Astrocyte (in vitro differentiated cells and primary cell): ENCODE results near the gene MBNL1. TPM values are rescaled to one million over a fixed set of nuclear protein-coding genes. Genes with fewer than 3 reads are reported as not detected.
A peak's percentile ranks its signal among the peaks of the same experiment; 100 is the strongest.

Experiments
- DNase-seq: peaks from one replicate; pipeline ENCODE4 v3.0.0-alpha.2; 2010; ENCODE audit warnings: low read depth
- FAIRE-seq: peaks from 2 replicates; lab custom pipeline; 2011; peaks lifted over from hg19 to GRCh38; lab: Jason Lieb, UNC
- H2AFZ ChIP-seq: 2 replicates; pipeline ENCODE4 v1.6.0; 2012; ENCODE audit warnings: low read depth, low read length, inconsistent platforms
- H3K27ac ChIP-seq: 2 replicates; pipeline ENCODE4 v1.5.1; 2011; ENCODE audit warnings: low read depth, low read length, inconsistent platforms
- H3K27me3 ChIP-seq: 2 replicates; pipeline ENCODE4 v1.6.0; 2011; ENCODE audit warnings: low read length, inconsistent platforms; ENCODE audit not compliant: insufficient read depth
- H3K36me3 ChIP-seq: 2 replicates; pipeline ENCODE4 v1.5.1; 2011; ENCODE audit warnings: low read length, inconsistent platforms; ENCODE audit not compliant: insufficient read depth
- H3K4me1 ChIP-seq: 2 replicates; pipeline ENCODE4 v1.5.1; 2011; ENCODE audit warnings: low read length, inconsistent platforms; ENCODE audit not compliant: insufficient read depth
- H3K4me2 ChIP-seq: 2 replicates; pipeline ENCODE4 v1.6.0; 2012; ENCODE audit warnings: low read length, inconsistent platforms
- H3K4me3 ChIP-seq: 2 replicates; pipeline ENCODE4 v1.5.1; 2011; ENCODE audit warnings: low read depth, mild to moderate bottlenecking, low read length, inconsistent platforms; ENCODE audit not compliant: insufficient read depth
- H3K79me2 ChIP-seq: 2 replicates; pipeline ENCODE4 v1.6.0; 2012; ENCODE audit warnings: mild to moderate bottlenecking, low read length, inconsistent platforms; ENCODE audit not compliant: insufficient read depth
- H3K9ac ChIP-seq: 2 replicates; pipeline ENCODE4 v1.6.0; 2012; ENCODE audit warnings: mild to moderate bottlenecking, low read length, inconsistent platforms
- H3K9me3 ChIP-seq: 2 replicates; pipeline ENCODE4 v1.5.1; 2012; ENCODE audit warnings: low read depth, mild to moderate bottlenecking, low read length, inconsistent platforms; ENCODE audit not compliant: insufficient read depth
- H4K20me1 ChIP-seq: 2 replicates; pipeline ENCODE4 v1.6.0; 2012; ENCODE audit warnings: low read length, inconsistent platforms; ENCODE audit not compliant: insufficient read depth
- H3K27ac Mint-ChIP-seq: one replicate; pipeline ENCODE4 v1.8.0; 2021; ENCODE audit warnings: mild to moderate bottlenecking, mixed read lengths; ENCODE audit not compliant: unreplicated experiment
- H3K27me3 Mint-ChIP-seq: one replicate; pipeline ENCODE4 v1.8.0; 2021; ENCODE audit warnings: low read depth, mixed read lengths; ENCODE audit not compliant: unreplicated experiment
- H3K36me3 Mint-ChIP-seq: one replicate; pipeline ENCODE4 v1.8.0; 2021; ENCODE audit warnings: low read depth, mixed read lengths; ENCODE audit not compliant: unreplicated experiment
- H3K4me1 Mint-ChIP-seq: one replicate; pipeline ENCODE4 v1.8.0; 2021; ENCODE audit warnings: low read depth, mixed read lengths; ENCODE audit not compliant: unreplicated experiment
- H3K4me3 Mint-ChIP-seq: one replicate; pipeline ENCODE4 v1.8.0; 2021; ENCODE audit warnings: mild to moderate bottlenecking, moderate library complexity, mixed read lengths; ENCODE audit not compliant: unreplicated experiment
- H3K9me3 Mint-ChIP-seq: one replicate; pipeline ENCODE4 v1.8.0; 2021; ENCODE audit warnings: mild to moderate bottlenecking, mixed read lengths; ENCODE audit not compliant: unreplicated experiment
- EZH2 ChIP-seq: IDR thresholded peaks from 2 replicates; pipeline ENCODE4 v1.6.1; 2012; ENCODE audit warnings: mild to moderate bottlenecking, low read length, inconsistent platforms; ENCODE audit not compliant: insufficient read depth
- total RNA-seq: library from RNA; stranded (reverse); gene quantifications from 2 replicates; pipeline ENCODE4 v1.2.1, GENCODE V29; 2021
- TF ChIP-seq, protein P1 (sequence below): IDR thresholded peaks from 2 replicates; pipeline ENCODE4 v1.5.1; 2011; ENCODE audit warnings: low read depth, mild to moderate bottlenecking, inconsistent platforms, low read length, moderate library complexity; ENCODE audit not compliant: insufficient read depth

The MBNL1 gene
- total RNA-seq, 1 donor from 2014 or later = 93.1 TPM

DNA sequence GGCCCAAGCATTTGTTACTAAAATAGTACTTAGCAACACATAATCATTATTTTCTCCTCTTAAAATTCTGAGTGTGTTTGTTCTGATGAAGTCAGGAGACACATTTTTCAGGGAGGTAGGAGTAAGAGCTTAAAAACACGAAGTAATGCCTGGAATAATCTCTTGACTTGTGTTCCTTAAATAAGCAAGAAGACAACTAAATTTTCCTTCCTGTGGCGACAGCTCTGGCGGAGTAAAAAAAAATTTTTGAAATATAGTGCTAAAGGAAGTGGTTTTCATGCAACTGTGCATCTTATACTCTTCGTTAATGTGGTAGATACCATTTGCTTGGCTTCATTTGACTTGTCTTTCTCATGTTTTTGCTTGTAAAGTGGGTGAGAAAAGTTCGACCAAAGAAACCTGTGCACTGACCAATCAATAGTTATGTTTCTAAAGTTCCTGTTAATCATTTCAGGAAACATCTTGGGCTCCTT is 11.1 kb upstream of the MBNL1 start:
- no peaks in the 10 kb centered on the region for H4K20me1 ChIP-seq
- DNase-seq (no peak), FAIRE-seq (no peak)
- H3K4me1 Mint-ChIP-seq = peaks cover 22% of the 10 kb centered on the region
- H3K9me3 Mint-ChIP-seq = no peaks in the 10 kb centered on the region
- peak overlapping the region; percentile 51 for H3K27ac ChIP-seq
- no peaks in the 10 kb centered on the region for H3K27me3 ChIP-seq
- peaks cover 29% of the 10 kb centered on the region for H3K4me1 ChIP-seq
- no peaks in the 10 kb centered on the region for H3K9me3 ChIP-seq
- no peaks in the 10 kb centered on the region for H3K36me3 Mint-ChIP-seq
- H3K9ac ChIP-seq = peak overlapping the region; percentile 21
- no peaks in the 10 kb centered on the region for H3K36me3 ChIP-seq
- no peaks in the 10 kb centered on the region for H3K27me3 Mint-ChIP-seq
- no peak overlapping the region for H2AFZ ChIP-seq
- no peak overlapping the region for H3K4me3 Mint-ChIP-seq
- peak overlapping the region; percentile 18 for H3K4me2 ChIP-seq
- no peaks in the 10 kb centered on the region for H3K79me2 ChIP-seq
- no peak overlapping the region for H3K27ac Mint-ChIP-seq
- H3K4me3 ChIP-seq = no peak overlapping the region
- no peak for TF ChIP-seq EZH2
- TF ChIP-seq, protein P1, sequence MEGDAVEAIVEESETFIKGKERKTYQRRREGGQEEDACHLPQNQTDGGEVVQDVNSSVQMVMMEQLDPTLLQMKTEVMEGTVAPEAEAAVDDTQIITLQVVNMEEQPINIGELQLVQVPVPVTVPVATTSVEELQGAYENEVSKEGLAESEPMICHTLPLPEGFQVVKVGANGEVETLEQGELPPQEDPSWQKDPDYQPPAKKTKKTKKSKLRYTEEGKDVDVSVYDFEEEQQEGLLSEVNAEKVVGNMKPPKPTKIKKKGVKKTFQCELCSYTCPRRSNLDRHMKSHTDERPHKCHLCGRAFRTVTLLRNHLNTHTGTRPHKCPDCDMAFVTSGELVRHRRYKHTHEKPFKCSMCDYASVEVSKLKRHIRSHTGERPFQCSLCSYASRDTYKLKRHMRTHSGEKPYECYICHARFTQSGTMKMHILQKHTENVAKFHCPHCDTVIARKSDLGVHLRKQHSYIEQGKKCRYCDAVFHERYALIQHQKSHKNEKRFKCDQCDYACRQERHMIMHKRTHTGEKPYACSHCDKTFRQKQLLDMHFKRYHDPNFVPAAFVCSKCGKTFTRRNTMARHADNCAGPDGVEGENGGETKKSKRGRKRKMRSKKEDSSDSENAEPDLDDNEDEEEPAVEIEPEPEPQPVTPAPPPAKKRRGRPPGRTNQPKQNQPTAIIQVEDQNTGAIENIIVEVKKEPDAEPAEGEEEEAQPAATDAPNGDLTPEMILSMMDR = no peak

DNA sequence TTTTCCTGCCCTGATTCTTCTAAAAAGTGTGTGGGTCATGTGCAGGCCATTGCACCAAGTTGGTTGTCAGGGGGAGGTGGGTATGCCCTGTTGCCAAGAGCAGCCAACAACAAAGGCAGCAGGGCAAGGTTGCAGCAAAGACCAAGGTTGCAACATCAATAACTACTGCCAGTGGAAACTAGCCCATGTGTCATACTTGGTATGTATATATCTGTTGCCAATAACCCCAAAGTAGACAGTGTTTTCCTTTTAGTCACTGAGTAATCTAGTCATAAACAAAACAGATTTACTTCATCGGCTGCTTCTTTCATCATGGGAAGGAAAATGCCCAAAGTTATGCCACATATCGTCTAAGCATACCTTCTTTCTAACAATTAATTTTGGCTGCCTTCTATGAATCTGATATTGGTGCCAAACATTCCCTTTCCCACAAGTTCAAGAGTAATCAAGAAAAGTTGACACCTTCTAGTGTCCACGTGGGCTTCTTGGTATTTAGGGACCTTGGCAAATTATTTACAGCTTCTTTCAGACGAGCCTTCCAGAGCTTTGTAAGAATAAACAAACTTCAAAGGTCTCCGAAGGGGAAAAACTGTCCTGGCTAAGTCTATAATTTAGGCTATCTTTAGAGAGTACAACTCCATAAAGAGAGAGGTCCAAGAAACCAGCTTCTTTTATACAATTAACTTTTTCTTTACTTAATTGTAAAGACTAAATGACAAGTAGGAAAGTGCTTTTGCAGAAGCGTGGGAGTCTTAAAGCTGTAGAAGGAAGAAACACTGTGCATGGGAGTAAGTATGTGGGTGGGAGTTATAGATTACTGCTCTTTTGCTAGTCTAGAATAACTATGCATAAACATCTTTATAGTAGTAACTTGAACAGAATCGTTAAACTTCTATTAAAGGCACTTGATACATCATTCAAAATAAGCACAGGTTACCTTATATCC is 10.0 kb upstream of the MBNL1 start:
- Mint-ChIP-seq H3K36me3 (no peaks in the 10 kb centered on the region), H3K9me3 (no peaks in the 10 kb centered on the region), H3K27ac (peak overlapping the region; percentile 86), H3K27me3 (no peaks in the 10 kb centered on the region), H3K4me3 (no peak overlapping the region), H3K4me1 (peaks cover 22% of the 10 kb centered on the region)
- Histone ChIP-seq H3K27ac (peak overlapping the region; percentile 65), H3K4me2 (peak overlapping the region; percentile 61), H3K79me2 (no peaks in the 10 kb centered on the region), H3K4me3 (no peak overlapping the region), H4K20me1 (no peaks in the 10 kb centered on the region), H3K9me3 (no peaks in the 10 kb centered on the region), H3K36me3 (no peaks in the 10 kb centered on the region), H3K9ac (peak overlapping the region; percentile 56), H3K4me1 (peaks cover 29% of the 10 kb centered on the region), H3K27me3 (no peaks in the 10 kb centered on the region), H2AFZ (no peak overlapping the region)
- TF ChIP-seq, protein P1 = no peak
- TF ChIP-seq EZH2 = no peak
- DNase-seq (peak; percentile 98), FAIRE-seq (peak; percentile 87)

DNA sequence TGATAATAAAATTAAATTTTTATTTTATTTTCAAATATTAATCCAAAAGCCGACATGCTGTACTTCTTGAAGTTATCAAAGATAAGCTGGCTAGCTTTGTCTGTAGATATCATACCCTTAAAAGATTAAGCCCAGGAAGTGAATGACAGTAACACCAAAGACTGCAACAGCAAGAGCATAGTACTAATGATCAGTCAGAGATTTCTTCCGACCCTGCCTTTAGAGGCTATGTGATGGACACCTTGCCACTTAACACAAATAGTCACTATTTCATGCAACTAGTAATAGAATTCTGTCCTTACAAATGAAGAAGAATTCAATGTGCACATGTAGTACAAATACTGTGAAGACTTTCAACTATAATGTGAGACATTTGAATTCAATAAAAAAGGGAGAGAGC is 9.3 kb upstream of the MBNL1 start:
- Histone ChIP-seq H3K36me3 (no peaks in the 10 kb centered on the region), H2AFZ (no peak overlapping the region), H3K4me2 (no peak overlapping the region), H3K9me3 (no peaks in the 10 kb centered on the region), H3K4me3 (no peak overlapping the region), H3K27ac (no peak overlapping the region), H3K27me3 (no peaks in the 10 kb centered on the region), H3K9ac (no peak overlapping the region), H4K20me1 (no peaks in the 10 kb centered on the region), H3K79me2 (no peaks in the 10 kb centered on the region), H3K4me1 (peaks cover 29% of the 10 kb centered on the region)
- FAIRE-seq (no peak), DNase-seq (no peak)
- Mint-ChIP-seq H3K4me1 (peaks cover 22% of the 10 kb centered on the region), H3K4me3 (no peak overlapping the region), H3K27ac (no peak overlapping the region), H3K27me3 (no peaks in the 10 kb centered on the region), H3K36me3 (no peaks in the 10 kb centered on the region), H3K9me3 (no peaks in the 10 kb centered on the region)
- TF ChIP-seq EZH2 = no peak
- TF ChIP-seq, protein P1 = no peak
